ENCODE measurements around the gene ARVCF. TPM values are rescaled to one million over a fixed set of nuclear protein-coding genes. Genes with fewer than 3 reads are reported as not detected.

The ARVCF gene
- total and polyA plus RNA-seq, 9 of the 15 experiments (the other 6 are each of a cell fraction or from before 2014, with no cell fraction given), result 0.03 to 97.4 (median 15.6) TPM

DNA sequence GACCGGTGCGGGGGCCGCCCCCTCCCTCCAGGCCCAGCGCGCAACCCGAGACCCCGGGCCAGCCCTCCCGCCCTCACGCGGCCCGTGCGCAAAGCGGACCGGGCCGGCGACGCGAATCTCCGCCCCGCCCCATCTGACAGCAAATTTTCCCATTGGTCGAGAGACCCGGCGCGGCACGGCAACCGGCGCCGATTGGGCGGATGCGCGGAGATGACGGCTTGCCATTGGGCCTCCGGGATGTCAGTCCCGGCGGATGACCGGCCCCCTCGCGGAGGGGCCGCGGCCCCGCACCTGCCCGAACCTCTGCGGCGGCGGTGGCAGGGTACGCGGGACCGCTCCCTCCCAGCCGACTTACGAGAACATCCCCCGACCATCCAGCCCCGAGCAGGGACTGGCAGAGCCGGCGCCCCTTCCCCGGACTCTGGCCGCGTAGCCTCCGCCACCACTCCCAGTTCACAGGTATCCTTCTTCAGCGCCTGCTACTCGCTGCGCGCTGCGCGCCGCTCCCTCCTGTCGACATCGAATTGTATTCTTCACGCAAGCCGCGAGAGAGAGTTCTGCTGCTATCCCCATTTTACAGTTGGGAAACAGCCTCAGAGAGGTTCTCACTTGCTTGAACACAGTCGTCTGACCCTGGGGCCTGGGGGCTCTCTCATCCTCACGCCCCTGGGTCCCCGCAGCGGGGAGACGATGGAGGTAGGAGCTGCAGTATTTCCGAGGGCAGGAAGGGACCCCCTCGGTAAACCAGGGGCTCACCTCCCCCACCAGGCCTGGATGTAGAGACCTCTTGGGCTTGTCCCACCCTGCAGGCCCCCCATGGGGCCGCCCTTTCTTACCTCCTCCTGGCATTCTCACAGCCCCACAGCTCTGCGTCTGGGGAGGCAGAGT lies at the start of gene ARVCF (continued):
- TF ChIP-seq SAP30 (IDR thresholded peaks at IDR 0.05; ENCODE audit: borderline replicate concordance, insufficient read depth, low read depth, low read length, poor library complexity, severe bottlenecking), result no peak
- TF ChIP-seq USF2 (CRISPR knock-in tag; IDR thresholded peaks at IDR 0.05), result no peak
- TF ChIP-seq KLF6 (CRISPR knock-in tag; IDR thresholded peaks at IDR 0.05; ENCODE audit: borderline replicate concordance), result peak; percentile 74; the same call in 1 of the 2 replicates
- TF ChIP-seq PHB2 (IDR thresholded peaks at IDR 0.05; ENCODE audit: low read depth), result no peak
- no peak for TF ChIP-seq NR2F6 (CRISPR knock-in tag; IDR thresholded peaks at IDR 0.05)
- TF ChIP-seq GABPB2 (CRISPR knock-in tag; conservative IDR thresholded peaks at IDR 0.05), result no peak
- TF ChIP-seq HOXB6 (CRISPR knock-in tag; IDR thresholded peaks at IDR 0.05; ENCODE audit: borderline replicate concordance), result no peak
- TF ChIP-seq, protein P1, sequence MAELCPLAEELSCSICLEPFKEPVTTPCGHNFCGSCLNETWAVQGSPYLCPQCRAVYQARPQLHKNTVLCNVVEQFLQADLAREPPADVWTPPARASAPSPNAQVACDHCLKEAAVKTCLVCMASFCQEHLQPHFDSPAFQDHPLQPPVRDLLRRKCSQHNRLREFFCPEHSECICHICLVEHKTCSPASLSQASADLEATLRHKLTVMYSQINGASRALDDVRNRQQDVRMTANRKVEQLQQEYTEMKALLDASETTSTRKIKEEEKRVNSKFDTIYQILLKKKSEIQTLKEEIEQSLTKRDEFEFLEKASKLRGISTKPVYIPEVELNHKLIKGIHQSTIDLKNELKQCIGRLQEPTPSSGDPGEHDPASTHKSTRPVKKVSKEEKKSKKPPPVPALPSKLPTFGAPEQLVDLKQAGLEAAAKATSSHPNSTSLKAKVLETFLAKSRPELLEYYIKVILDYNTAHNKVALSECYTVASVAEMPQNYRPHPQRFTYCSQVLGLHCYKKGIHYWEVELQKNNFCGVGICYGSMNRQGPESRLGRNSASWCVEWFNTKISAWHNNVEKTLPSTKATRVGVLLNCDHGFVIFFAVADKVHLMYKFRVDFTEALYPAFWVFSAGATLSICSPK (IDR thresholded peaks at IDR 0.05; ENCODE audit: borderline replicate concordance), result no peak
- TF ChIP-seq CUX1 (CRISPR knock-in tag; IDR thresholded peaks at IDR 0.05), result no peak
- TF ChIP-seq ZNF280A (IDR thresholded peaks at IDR 0.05; ENCODE audit: low read depth, partially characterized antibody), result no peak
- no peak for TF ChIP-seq ETS2 (tag; IDR thresholded peaks at IDR 0.05; ENCODE audit: borderline replicate concordance, poor library complexity, severe bottlenecking)
- no peak for TF ChIP-seq BCOR (IDR thresholded peaks at IDR 0.05)
- peak; percentile 14 for TF ChIP-seq ZNF76 (CRISPR knock-in tag; IDR thresholded peaks at IDR 0.05; ENCODE audit: borderline replicate concordance)
- no peak for TF ChIP-seq LCOR (CRISPR knock-in tag; IDR thresholded peaks at IDR 0.05)
- TF ChIP-seq ZNF445 (CRISPR knock-in tag; IDR thresholded peaks at IDR 0.05; ENCODE audit: low read depth), result no peak
- peak; percentile 67; the same call in 1 of the 2 replicates for TF ChIP-seq ZNF583 (CRISPR knock-in tag; IDR thresholded peaks at IDR 0.05)
- no peak for TF ChIP-seq SMARCA4 (IDR thresholded peaks at IDR 0.05)
- TF ChIP-seq ZNF668 (CRISPR knock-in tag; IDR thresholded peaks at IDR 0.05), result no peak

All from K562 (cell line).